ENCODE data around the gene PAX7.

The PAX7 gene

GRCh38 chr1:18667333-18667732 is 36.7 kb downstream of the PAX7 start:
- TF ChIP-seq USF1 (IDR thresholded peaks at IDR 0.05) (no peak), EGR1 (IDR thresholded peaks at IDR 0.05) (no peak), CREB1 (IDR thresholded peaks at IDR 0.05; ENCODE audit: low read depth) (no peak), CEBPB (IDR thresholded peaks at IDR 0.05) (no peak), NFIC (IDR thresholded peaks at IDR 0.05) (no peak), ZBTB7A (IDR thresholded peaks at IDR 0.05; ENCODE audit: low read depth) (no peak), RAD21 (IDR thresholded peaks at IDR 0.05; ENCODE audit: low read depth) (no peak), YY1 (IDR thresholded peaks at IDR 0.05; ENCODE audit: low read depth) (no peak), TEAD4 (IDR thresholded peaks at IDR 0.05) (no peak), TCF12 (IDR thresholded peaks at IDR 0.05; ENCODE audit: low read depth) (no peak), FOXM1 (IDR thresholded peaks at IDR 0.05; ENCODE audit: borderline replicate concordance, low read depth) (no peak), TAF1 (IDR thresholded peaks at IDR 0.05; ENCODE audit: low read depth) (no peak), EP300 (IDR thresholded peaks at IDR 0.05; ENCODE audit: borderline replicate concordance) (no peak)
- TF ChIP-seq, protein P1, sequence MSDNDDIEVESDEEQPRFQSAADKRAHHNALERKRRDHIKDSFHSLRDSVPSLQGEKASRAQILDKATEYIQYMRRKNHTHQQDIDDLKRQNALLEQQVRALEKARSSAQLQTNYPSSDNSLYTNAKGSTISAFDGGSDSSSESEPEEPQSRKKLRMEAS (IDR thresholded peaks at IDR 0.05), result no peak
- TF ChIP-seq, protein P2, sequence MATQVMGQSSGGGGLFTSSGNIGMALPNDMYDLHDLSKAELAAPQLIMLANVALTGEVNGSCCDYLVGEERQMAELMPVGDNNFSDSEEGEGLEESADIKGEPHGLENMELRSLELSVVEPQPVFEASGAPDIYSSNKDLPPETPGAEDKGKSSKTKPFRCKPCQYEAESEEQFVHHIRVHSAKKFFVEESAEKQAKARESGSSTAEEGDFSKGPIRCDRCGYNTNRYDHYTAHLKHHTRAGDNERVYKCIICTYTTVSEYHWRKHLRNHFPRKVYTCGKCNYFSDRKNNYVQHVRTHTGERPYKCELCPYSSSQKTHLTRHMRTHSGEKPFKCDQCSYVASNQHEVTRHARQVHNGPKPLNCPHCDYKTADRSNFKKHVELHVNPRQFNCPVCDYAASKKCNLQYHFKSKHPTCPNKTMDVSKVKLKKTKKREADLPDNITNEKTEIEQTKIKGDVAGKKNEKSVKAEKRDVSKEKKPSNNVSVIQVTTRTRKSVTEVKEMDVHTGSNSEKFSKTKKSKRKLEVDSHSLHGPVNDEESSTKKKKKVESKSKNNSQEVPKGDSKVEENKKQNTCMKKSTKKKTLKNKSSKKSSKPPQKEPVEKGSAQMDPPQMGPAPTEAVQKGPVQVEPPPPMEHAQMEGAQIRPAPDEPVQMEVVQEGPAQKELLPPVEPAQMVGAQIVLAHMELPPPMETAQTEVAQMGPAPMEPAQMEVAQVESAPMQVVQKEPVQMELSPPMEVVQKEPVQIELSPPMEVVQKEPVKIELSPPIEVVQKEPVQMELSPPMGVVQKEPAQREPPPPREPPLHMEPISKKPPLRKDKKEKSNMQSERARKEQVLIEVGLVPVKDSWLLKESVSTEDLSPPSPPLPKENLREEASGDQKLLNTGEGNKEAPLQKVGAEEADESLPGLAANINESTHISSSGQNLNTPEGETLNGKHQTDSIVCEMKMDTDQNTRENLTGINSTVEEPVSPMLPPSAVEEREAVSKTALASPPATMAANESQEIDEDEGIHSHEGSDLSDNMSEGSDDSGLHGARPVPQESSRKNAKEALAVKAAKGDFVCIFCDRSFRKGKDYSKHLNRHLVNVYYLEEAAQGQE (IDR thresholded peaks at IDR 0.05; ENCODE audit: low read depth), result no peak

DNA sequence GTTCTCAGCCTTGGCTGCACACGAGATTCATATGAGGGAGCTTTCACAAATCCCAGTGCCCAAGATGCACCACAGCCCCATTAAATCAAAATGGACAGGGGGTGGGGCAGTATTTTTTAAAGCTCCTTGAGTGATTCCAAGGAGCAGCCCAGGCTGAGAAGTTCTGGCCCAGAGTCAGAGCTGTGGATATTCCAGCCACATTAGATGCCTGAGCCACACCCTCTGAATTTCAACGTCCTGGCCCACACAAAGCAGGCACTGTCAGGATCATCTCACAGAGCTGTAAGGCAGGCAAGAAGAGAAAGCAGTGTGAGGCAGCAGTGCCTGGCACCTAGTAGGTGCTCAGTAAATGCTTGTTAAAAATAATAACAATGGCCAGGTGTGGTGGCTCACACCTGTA is 37.4 kb downstream of the PAX7 start:
- no peak for TF ChIP-seq RAD21 (IDR thresholded peaks at IDR 0.05; ENCODE audit: low read depth)
- TF ChIP-seq NFIC (IDR thresholded peaks at IDR 0.05), result no peak
- TF ChIP-seq TAF1 (IDR thresholded peaks at IDR 0.05; ENCODE audit: low read depth), result no peak
- TF ChIP-seq EGR1 (IDR thresholded peaks at IDR 0.05), result no peak
- TF ChIP-seq EP300 (IDR thresholded peaks at IDR 0.05; ENCODE audit: borderline replicate concordance), result no peak
- TF ChIP-seq, protein P1 (IDR thresholded peaks at IDR 0.05), result no peak
- TF ChIP-seq TEAD4 (IDR thresholded peaks at IDR 0.05), result no peak
- TF ChIP-seq YY1 (IDR thresholded peaks at IDR 0.05; ENCODE audit: low read depth), result no peak
- no peak for TF ChIP-seq FOXM1 (IDR thresholded peaks at IDR 0.05; ENCODE audit: borderline replicate concordance, low read depth)
- no peak for TF ChIP-seq USF1 (IDR thresholded peaks at IDR 0.05)
- TF ChIP-seq CREB1 (IDR thresholded peaks at IDR 0.05; ENCODE audit: low read depth), result no peak
- no peak for TF ChIP-seq TCF12 (IDR thresholded peaks at IDR 0.05; ENCODE audit: low read depth)
- no peak for TF ChIP-seq CEBPB (IDR thresholded peaks at IDR 0.05)

- no peak for TF ChIP-seq TCF12 (IDR thresholded peaks at IDR 0.05; ENCODE audit: low read depth)
- no peak for TF ChIP-seq CEBPB (IDR thresholded peaks at IDR 0.05)
- no peak for TF ChIP-seq YY1 (IDR thresholded peaks at IDR 0.05; ENCODE audit: low read depth)
- no peak for TF ChIP-seq CREB1 (IDR thresholded peaks at IDR 0.05; ENCODE audit: low read depth)
- no peak for TF ChIP-seq FOXM1 (IDR thresholded peaks at IDR 0.05; ENCODE audit: borderline replicate concordance, low read depth)
- TF ChIP-seq, protein P2 (IDR thresholded peaks at IDR 0.05; ENCODE audit: low read depth), result no peak
- no peak for TF ChIP-seq USF1 (IDR thresholded peaks at IDR 0.05)
- no peak for TF ChIP-seq EP300 (IDR thresholded peaks at IDR 0.05; ENCODE audit: borderline replicate concordance)
- TF ChIP-seq RAD21 (IDR thresholded peaks at IDR 0.05; ENCODE audit: low read depth), result no peak
- no peak for TF ChIP-seq ZBTB7A (IDR thresholded peaks at IDR 0.05; ENCODE audit: low read depth)
- no peak for TF ChIP-seq EGR1 (IDR thresholded peaks at IDR 0.05)
- TF ChIP-seq TAF1 (IDR thresholded peaks at IDR 0.05; ENCODE audit: low read depth), result no peak
- TF ChIP-seq, protein P1 (IDR thresholded peaks at IDR 0.05), result no peak
- no peak for TF ChIP-seq TEAD4 (IDR thresholded peaks at IDR 0.05)
Observed at GRCh38 chr1:18668750-18669404, 38.2 kb downstream of the PAX7 start.

DNA sequence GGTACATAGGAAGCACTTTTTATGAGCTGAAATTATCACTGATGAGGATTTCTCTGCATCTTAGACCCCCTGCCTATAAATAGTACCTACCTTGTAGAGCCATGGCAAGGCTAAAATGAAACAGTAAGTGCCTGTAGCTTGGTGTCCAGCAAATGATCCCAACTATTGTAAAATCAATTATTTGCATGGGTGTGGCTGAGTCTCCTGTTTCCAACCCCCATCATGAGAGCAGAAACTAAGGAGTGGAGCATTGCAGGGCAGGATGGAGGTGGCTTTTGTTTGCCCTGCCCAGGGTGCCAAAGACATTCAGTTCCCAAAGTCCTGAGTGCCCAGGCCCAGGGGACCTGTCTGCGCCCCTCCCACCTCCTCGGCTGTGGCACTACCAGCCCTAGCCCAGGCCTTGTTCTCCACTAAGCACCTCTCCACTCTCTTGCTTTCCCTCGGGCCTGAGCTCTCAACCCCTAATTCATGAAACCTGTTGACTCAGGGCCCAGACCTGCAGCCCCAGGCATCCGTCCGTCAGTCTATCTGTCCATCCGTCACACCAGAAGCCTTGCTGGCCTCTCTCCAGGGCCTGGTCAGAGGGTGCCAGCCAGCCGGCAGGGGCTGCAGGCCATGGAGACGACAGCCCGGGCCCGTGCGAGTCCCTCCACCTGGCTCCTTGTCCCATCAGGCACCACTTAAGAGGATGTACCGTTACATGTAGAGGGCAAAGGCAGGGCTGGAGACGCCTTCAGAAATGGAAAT is 39.6 kb downstream of the PAX7 start:
- TF ChIP-seq, protein P2 (IDR thresholded peaks at IDR 0.05; ENCODE audit: low read depth), result no peak
- TF ChIP-seq USF1 (IDR thresholded peaks at IDR 0.05) (no peak), TCF12 (IDR thresholded peaks at IDR 0.05; ENCODE audit: low read depth) (no peak), TAF1 (IDR thresholded peaks at IDR 0.05; ENCODE audit: low read depth) (no peak), FOXM1 (IDR thresholded peaks at IDR 0.05; ENCODE audit: borderline replicate concordance, low read depth) (no peak), YY1 (IDR thresholded peaks at IDR 0.05; ENCODE audit: low read depth) (no peak), EP300 (IDR thresholded peaks at IDR 0.05; ENCODE audit: borderline replicate concordance) (no peak), EGR1 (IDR thresholded peaks at IDR 0.05) (no peak), CEBPB (IDR thresholded peaks at IDR 0.05) (no peak), ZBTB7A (IDR thresholded peaks at IDR 0.05; ENCODE audit: low read depth) (no peak), TEAD4 (IDR thresholded peaks at IDR 0.05) (no peak), RAD21 (IDR thresholded peaks at IDR 0.05; ENCODE audit: low read depth) (no peak), NFIC (IDR thresholded peaks at IDR 0.05) (no peak), CREB1 (IDR thresholded peaks at IDR 0.05; ENCODE audit: low read depth) (no peak)
- TF ChIP-seq, protein P1 (IDR thresholded peaks at IDR 0.05), result no peak
